Eye (tissue), 1 donor: ENCODE data around the gene GSS.
"Not testable (repeated sequence)": the region's sequence is repeated elsewhere in the genome, so short reads cannot be mapped to it uniquely, and the experiment has no call there.

Experiments
- DNase-seq: peaks from one replicate; pipeline ENCODE4 v3.0.0-alpha.2; 2015

Gene GSS

GRCh38 chr20:34943808-34944567, 11.6 kb downstream of the GSS start:
- DNase-seq = no peak

DNA sequence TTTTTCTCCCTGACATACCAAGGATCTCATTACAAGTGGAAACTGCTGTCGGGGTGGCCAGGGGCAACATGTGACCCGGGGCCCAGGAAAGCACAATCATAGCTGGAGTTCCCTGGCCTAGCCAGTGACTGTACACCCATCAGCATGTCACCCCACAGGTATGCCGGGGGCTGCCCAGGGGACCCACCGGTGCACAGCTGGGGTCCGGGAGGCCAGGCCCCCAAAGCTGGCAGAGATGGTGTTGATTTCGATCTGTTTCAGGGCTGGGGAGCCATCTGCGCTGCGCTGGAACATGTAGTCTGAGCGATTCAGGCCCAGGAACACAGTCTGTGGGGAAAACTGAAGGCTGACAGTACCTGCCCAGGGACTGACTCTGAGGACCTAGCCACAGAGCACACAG, 13.3 kb downstream of the GSS start:
- DNase-seq = no peak

- DNase-seq = no peak
These were observed 14.4 kb downstream of the GSS start for GRCh38 chr20:34941226-34941625.

DNA sequence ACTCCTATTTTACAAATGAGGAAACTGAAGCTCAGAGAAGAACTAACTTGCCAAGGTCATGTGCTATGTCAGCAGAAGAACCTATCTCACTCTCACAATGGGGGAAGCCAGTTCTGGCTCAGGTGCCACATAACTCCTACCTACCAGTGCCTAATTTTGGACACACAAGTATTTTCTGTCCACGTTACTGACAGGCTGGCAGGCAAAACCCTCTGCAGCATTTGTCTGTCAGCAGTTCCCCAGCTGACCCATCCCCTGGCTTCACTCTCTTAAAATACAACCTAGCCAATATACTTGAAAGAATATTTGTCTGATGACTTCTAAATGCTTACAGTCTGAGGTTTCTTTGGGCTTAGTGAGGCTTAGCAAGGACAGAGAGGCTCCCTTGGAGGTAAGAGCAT, 15.5 kb downstream of the GSS start:
- no peak for DNase-seq

DNA sequence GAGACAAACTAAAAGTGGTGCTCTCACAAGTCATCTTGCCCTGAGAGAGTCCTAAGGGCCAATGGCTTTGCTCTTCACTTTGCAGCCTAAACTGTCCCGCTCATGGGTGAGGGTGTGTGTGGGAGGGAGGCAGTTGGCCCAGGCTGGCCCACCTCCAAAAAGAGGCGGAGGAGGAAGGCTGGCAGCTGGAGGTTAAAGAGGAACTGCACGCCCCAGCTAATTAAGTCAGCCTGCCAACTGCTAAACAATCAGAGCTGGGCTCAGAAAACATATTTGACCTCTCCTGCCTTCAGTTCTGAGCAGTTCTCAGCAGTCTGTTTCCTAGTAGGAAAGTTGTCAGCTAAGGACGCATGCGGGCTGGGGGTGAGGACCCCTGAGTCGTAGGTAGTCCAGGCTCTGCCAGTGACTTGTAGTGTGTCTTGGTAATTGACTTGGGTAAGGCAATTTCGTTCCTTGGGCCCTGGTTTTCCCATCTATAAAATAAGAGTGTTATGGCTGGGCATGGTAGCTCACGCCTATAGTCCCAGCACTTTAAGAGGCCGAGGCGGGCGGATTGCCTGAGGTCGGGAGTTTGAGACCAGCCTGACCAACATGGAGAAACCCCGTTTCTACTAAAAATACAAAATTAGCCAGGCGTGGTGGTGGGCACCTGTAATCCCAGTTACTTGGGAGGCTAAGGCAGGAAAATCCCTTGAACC, 17.0 kb downstream of the GSS start:
- DNase-seq = no peak

DNA sequence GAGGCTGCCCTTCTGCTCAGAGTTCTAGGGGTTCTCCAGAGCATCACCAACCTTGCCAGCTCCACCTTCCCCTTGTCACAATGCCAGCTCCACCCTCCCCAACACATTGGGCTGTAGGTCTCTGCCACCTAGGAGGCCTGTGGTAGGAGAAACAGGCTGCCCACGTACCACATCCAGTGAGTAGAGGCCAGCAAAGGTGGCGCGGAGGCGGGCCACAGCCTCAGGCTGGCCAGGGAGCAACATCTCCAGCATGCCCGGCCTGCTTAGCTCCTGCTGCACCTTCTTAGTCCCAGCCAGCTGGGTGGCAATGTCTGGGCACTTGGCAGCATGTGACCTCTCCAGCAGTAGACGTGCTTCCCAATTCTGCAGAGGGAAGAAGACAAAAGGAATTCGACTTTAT, 23.8 kb downstream of the GSS start:
- DNase-seq = no peak

- DNase-seq = no peak
These were observed 27.2 kb downstream of the GSS start for GRCh38 chr20:34928411-34928810.

- peak; percentile 3 for DNase-seq
These were observed 27.9 kb downstream of the GSS start for GRCh38 chr20:34927736-34928135.

DNA sequence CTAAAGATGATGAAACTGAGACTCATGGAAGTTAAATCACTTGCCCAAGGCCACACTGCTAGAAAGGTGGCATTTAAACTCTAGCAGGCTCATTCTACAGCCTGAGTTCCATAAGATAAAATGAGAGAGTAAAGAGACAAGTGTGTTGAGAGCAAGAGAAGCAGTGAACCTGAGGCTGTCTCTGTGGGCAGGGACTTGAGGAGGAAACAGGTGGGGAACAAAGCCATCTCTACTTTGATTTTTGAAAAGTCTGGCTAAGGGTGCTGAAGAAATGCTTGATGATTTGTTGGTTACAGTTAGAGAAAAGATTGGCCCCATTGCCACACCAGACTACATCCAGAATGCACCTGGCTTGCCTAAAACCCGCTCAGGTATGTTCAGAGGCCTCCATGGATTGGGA, 29.0 kb downstream of the GSS start:
- no peak for DNase-seq

- DNase-seq = no peak
These were observed 29.6 kb downstream of the GSS start for GRCh38 chr20:34925981-34926380.

- DNase-seq = no peak
These were observed 30.3 kb downstream of the GSS start for GRCh38 chr20:34925341-34925740.

GRCh38 chr20:34923414-34923813, 32.2 kb downstream of the GSS start:
- DNase-seq = no peak

DNA sequence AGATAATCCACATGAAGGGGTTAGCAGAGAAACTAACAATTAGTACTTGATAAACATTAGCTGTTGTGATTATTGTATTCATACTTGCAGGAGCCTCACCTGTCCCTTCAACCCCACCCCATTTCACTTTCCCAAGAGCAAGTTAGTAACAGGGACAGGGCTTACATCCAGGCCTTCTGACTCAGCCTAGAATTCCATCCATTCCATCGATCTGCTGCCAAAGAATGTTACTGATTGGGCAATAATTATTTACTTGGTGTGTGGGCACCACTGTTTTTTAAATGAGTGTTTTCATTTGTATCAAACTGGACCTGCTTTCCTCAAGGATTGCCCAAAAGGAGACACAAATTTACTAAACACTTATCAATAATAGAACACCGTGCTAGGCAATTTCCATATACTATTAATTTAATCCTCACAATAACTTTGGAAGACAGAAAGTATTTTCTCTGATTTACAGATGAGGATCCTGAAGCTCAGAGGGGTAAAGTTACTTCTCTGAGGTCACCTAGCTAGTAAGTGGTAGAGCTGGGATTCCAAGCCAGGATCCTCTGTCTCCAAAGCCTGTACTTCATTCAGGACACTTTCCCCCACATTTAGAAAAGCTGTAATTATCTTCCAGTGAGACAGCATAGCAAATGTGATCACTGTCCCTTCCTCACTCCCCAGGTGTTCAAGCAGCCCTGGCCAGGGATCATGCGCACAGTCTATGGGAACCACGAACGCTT, 32.8 kb downstream of the GSS start:
- no peak for DNase-seq

DNA sequence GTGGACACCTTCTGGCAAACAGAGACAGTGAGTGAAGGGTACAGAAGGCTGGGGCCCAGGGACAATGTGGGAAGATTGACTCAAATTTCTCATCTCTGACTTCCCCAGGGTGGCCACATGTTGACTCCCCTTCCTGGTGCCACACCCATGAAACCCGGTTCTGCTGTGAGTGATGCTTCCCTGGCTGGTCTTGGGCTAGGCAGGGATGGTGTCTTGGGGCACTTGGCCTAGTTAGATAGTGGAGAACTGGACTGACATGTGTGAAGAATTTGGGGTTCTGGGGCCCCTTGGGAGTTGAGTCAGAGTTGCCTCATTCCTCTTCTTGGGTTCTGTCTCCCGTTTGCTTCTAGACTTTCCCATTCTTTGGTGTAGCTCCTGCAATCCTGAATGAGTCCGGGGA, 34.2 kb downstream of the GSS start:
- no peak for DNase-seq

DNA sequence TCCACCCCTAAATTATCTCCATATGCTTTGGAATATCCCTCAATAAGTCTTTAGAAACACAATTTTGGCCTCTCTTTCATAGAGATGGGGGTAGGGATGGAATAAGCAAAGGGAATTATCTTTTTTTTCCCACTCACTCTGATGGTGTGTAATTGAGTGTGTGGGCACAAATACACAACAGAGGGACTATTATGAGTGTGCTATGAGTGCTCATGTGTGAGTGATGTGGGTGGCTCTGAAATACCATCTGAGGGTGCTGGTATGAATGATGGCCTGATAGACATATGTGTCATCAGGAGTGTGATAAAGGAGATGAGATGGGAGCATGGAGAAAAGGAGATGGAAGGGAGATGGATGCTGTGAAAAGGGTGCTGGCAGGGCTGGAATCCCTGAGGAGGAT, 35.6 kb downstream of the GSS start:
- no peak for DNase-seq

- DNase-seq = no peak
These were observed 38.7 kb downstream of the GSS start for GRCh38 chr20:34916774-34917354.

- DNase-seq = no peak
These were observed 39.7 kb downstream of the GSS start for GRCh38 chr20:34915749-34916455.

- no peak for DNase-seq
These were observed 40.5 kb downstream of the GSS start for GRCh38 chr20:34915131-34915530.

GRCh38 chr20:34907616-34908469, 47.8 kb downstream of the GSS start:
- DNase-seq = peak; percentile 48

GRCh38 chr20:34904202-34904621, 51.4 kb downstream of the GSS start:
- no peak for DNase-seq

DNA sequence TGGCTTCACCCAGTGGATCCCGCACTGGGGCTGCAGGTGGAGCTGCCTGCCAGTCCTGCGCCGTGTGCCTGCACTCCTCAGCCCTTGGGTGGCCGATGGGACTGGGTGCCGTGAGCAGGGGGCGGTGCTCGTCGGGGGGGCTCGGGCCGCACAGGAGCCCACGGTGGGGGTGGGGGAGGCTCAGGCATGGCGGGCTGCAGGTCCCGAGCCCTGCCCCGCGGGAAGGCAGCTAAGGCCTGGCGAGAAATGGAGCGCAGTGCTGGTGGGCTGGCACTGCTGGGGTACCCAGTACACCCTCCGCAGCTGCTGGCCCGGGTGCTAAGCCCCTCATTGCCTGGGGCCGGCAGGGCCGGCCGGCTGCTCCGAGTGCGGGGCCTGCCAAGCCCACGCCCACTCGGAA, 56.9 kb downstream of the GSS start:
- not testable (repeated sequence) for DNase-seq

DNA sequence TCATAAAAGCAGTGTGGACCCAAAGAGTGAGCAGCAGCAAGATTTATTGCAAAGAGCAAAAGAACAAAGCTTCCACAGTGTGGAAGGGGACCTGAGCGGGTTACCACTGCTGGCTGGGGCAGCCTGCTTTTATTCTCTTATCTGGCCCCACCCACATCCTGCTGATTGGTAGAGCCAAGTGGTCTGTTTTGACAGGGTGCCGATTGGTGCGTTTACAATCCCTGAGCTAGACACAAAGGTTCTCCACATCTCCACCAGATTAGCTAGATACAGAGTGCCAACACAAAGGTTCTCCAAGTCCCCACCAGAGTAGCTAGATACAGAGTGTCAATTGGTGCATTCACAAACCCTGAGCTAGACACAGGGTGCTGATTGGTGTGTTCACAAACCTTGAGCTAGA, 57.5 kb downstream of the GSS start:
- DNase-seq = not testable (repeated sequence)
